ENCODE results near the gene AMOTL2. TPM values are rescaled to one million over a fixed set of nuclear protein-coding genes. Genes with fewer than 3 reads are reported as not detected.

Gene AMOTL2
- total and polyA plus RNA-seq, 2 experiments from 2014 or later = 17.9 to 102 TPM

GRCh38 chr3:134338201-134338512 lies 36.1 kb downstream of the AMOTL2 start (continued):
- TF ChIP-seq ZNF462 (CRISPR knock-in tag; IDR thresholded peaks at IDR 0.05) (no peak), ETS1 (IDR thresholded peaks at IDR 0.05) (no peak), ZNF331 (CRISPR knock-in tag; IDR thresholded peaks at IDR 0.05; ENCODE audit: low read depth) (no peak), JUNB (IDR thresholded peaks at IDR 0.05; ENCODE audit: unreplicated experiment) (no peak), ZNF114 (CRISPR knock-in tag; IDR thresholded peaks at IDR 0.05) (no peak)

GRCh38 chr3:134337511-134338200 lies 36.6 kb downstream of the AMOTL2 start:
- H3K4me3 Mint-ChIP-seq = no peak overlapping the region
- no peaks in the 10 kb centered on the region for H3K79me2 ChIP-seq (replicated peaks; ENCODE audit: insufficient read depth)
- H3F3A ChIP-seq (replicated peaks; ENCODE audit: low read depth) = no peaks in the 10 kb centered on the region; the same call in 1 of the 2 replicates
- H4K20me1 ChIP-seq (replicated peaks; ENCODE audit: insufficient read depth) = no peaks in the 10 kb centered on the region
- H3K4me3 ChIP-seq = no peak overlapping the region
- no peak overlapping the region for H3K4me2 ChIP-seq
- H3K9me2 ChIP-seq (ENCODE audit: insufficient read depth) = peaks cover 11% of the 10 kb centered on the region; the same call in 1 of the 2 replicates
- H3K9me3 Mint-ChIP-seq = no peaks in the 10 kb centered on the region; the same call in 2 of the 3 replicates
- H3K36me3 ChIP-seq (ENCODE audit: insufficient read depth) = no peaks in the 10 kb centered on the region
- no peaks in the 10 kb centered on the region; the same call in 2 of the 3 replicates for H3K36me3 Mint-ChIP-seq (ENCODE audit: low read depth)
- peaks cover 20% of the 10 kb centered on the region for H3K4me1 Mint-ChIP-seq
- H3K27me3 ChIP-seq (ENCODE audit: insufficient read depth) = no peaks in the 10 kb centered on the region
- peaks cover 22% of the 10 kb centered on the region for H3K4me1 ChIP-seq (ENCODE audit: insufficient read depth)
- ATAC-seq = peak; percentile 14; the same call in 2 of the 3 replicates
- no peak overlapping the region for H3K27ac Mint-ChIP-seq
- H2AFZ ChIP-seq = no peak overlapping the region
- H3K27me3 Mint-ChIP-seq (ENCODE audit: insufficient read depth, low read depth, poor library complexity) = peaks cover 21% of the 10 kb centered on the region
- DNase-seq (ENCODE audit: low spot score) = no peak
- no peak overlapping the region for H3K27ac ChIP-seq (ENCODE audit: low read depth)
- TF ChIP-seq JUNB (IDR thresholded peaks at IDR 0.05; ENCODE audit: unreplicated experiment) (no peak), ZNF462 (CRISPR knock-in tag; IDR thresholded peaks at IDR 0.05) (no peak)
